ENCODE data around the gene UVRAG.

The UVRAG gene

DNA sequence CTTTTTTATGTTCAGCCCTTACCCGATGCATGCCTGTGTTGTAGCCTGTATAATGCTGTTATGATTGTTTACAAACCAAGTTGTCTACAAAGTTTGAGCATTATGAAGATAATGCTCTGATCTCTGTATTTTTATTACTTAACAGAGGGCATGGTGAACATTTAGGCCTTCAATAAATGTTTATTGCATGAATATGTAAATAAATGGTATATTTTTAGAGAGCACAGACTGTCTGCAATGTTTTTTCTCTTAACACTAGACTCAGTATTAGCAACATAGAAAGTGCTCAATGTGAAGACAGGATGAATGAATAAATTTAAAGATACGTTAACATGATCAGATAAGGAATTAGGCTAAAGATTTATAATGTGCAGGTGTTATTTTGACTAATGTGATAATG lies 130.9 kb downstream of the UVRAG start:
- H2AFZ ChIP-seq (ENCODE audit: low read length), result no peak overlapping the region
- no peak overlapping the region for H3K4me3 ChIP-seq (ENCODE audit: low read depth, low read length, poor library complexity, severe bottlenecking)
- no peaks in the 10 kb centered on the region for H4K20me1 ChIP-seq (ENCODE audit: insufficient read depth, low read length)
- H3F3A ChIP-seq (ENCODE audit: insufficient read depth, low read length), result no peaks in the 10 kb centered on the region
- H3K9me3 ChIP-seq (ENCODE audit: low read length), result no peaks in the 10 kb centered on the region
- no peaks in the 10 kb centered on the region for H3K9me2 ChIP-seq (ENCODE audit: low read depth, low read length)
- H3K4me1 ChIP-seq (ENCODE audit: insufficient read depth, low read length, severe bottlenecking), result peaks cover 19% of the 10 kb centered on the region
- no peak overlapping the region for H3K9ac ChIP-seq (ENCODE audit: low read length)
- no peak overlapping the region for H3K4me2 ChIP-seq (ENCODE audit: low read length)
- H3K27ac ChIP-seq (ENCODE audit: low read depth, low read length, poor library complexity, severe bottlenecking), result no peak overlapping the region
- TF ChIP-seq, protein P1, sequence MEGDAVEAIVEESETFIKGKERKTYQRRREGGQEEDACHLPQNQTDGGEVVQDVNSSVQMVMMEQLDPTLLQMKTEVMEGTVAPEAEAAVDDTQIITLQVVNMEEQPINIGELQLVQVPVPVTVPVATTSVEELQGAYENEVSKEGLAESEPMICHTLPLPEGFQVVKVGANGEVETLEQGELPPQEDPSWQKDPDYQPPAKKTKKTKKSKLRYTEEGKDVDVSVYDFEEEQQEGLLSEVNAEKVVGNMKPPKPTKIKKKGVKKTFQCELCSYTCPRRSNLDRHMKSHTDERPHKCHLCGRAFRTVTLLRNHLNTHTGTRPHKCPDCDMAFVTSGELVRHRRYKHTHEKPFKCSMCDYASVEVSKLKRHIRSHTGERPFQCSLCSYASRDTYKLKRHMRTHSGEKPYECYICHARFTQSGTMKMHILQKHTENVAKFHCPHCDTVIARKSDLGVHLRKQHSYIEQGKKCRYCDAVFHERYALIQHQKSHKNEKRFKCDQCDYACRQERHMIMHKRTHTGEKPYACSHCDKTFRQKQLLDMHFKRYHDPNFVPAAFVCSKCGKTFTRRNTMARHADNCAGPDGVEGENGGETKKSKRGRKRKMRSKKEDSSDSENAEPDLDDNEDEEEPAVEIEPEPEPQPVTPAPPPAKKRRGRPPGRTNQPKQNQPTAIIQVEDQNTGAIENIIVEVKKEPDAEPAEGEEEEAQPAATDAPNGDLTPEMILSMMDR (IDR thresholded peaks at IDR 0.05; ENCODE audit: low read length), result no peak
- no peak for TF ChIP-seq EZH2 (IDR thresholded peaks at IDR 0.05; ENCODE audit: borderline replicate concordance, low read length)
- no peaks in the 10 kb centered on the region; the same call in 1 of the 2 replicates for H3K36me3 ChIP-seq (ENCODE audit: insufficient read depth, low read length)
- H3K79me2 ChIP-seq (ENCODE audit: insufficient read depth, low read length), result 0 out of 2 replicates have a peak, but pooled peaks cover 14% of the 10 kb centered on the region
- H3K27me3 ChIP-seq (ENCODE audit: insufficient read depth, low read length), result no peaks in the 10 kb centered on the region

DNA sequence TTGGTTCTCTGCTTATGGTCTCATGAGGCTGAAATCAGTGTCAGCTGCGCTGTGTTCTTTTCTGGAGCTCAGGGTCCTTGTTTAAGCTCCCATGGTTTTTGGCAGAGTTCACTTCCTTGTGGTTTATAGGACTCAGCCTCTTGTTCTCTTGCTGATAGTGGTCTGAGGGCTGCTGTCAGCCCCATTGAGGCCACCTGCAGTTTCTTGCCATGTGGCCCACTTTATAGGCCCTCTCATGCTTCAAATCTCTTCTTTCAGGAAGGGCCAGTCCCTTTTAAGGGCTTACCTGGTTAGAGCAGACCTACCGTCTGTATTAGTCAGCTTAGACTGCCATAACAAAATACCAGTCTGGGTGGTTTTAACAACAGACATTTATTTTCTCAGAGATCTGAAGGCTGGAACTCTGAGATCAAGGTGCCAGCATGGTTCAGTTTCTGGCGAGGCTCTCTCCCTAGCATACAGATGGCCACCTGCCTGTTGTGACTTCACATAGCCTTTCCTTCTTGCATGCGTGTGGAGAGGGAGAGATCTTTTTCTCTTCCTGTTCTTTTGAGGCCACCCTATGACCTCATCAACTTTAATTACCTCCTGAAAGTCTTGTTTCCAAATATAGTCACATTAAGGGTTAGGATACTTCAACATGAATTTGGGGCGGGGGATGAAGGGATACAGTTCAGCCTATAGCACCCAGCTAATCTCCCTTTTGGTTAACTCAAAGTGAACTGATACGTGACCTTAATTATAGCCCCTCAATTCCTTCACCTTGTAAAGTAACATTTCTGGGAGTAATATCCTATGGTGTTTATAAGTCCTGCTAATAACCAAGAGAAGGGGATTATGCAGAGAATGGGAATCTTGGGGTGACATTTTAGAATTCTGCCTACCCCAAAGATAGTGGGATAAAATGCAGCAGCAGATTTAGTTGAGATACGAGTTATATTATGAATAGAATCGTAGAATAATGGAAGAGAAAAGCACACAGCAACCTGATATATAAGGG lies 131.8 kb downstream of the UVRAG start:
- H3K27ac ChIP-seq (ENCODE audit: low read depth, low read length, poor library complexity, severe bottlenecking), result peak overlapping the region; percentile 23
- H3K79me2 ChIP-seq (ENCODE audit: insufficient read depth, low read length), result 0 out of 2 replicates have a peak, but pooled peaks cover 14% of the 10 kb centered on the region
- H3K9me2 ChIP-seq (ENCODE audit: low read depth, low read length), result no peaks in the 10 kb centered on the region
- no peak overlapping the region for H3K4me3 ChIP-seq (ENCODE audit: low read depth, low read length, poor library complexity, severe bottlenecking)
- no peak overlapping the region for H3K4me2 ChIP-seq (ENCODE audit: low read length)
- H3K4me1 ChIP-seq (ENCODE audit: insufficient read depth, low read length, severe bottlenecking), result peaks cover 19% of the 10 kb centered on the region
- no peak overlapping the region for H3K9ac ChIP-seq (ENCODE audit: low read length)
- TF ChIP-seq EZH2 (IDR thresholded peaks at IDR 0.05; ENCODE audit: borderline replicate concordance, low read length), result no peak
- TF ChIP-seq, protein P1 (IDR thresholded peaks at IDR 0.05; ENCODE audit: low read length), result no peak
- H3K36me3 ChIP-seq (ENCODE audit: insufficient read depth, low read length), result no peaks in the 10 kb centered on the region; the same call in 1 of the 2 replicates
- H4K20me1 ChIP-seq (ENCODE audit: insufficient read depth, low read length), result no peaks in the 10 kb centered on the region
- H3F3A ChIP-seq (ENCODE audit: insufficient read depth, low read length), result no peaks in the 10 kb centered on the region
- H2AFZ ChIP-seq (ENCODE audit: low read length), result no peak overlapping the region
- no peaks in the 10 kb centered on the region for H3K27me3 ChIP-seq (ENCODE audit: insufficient read depth, low read length)
- no peaks in the 10 kb centered on the region for H3K9me3 ChIP-seq (ENCODE audit: low read length)

DNA sequence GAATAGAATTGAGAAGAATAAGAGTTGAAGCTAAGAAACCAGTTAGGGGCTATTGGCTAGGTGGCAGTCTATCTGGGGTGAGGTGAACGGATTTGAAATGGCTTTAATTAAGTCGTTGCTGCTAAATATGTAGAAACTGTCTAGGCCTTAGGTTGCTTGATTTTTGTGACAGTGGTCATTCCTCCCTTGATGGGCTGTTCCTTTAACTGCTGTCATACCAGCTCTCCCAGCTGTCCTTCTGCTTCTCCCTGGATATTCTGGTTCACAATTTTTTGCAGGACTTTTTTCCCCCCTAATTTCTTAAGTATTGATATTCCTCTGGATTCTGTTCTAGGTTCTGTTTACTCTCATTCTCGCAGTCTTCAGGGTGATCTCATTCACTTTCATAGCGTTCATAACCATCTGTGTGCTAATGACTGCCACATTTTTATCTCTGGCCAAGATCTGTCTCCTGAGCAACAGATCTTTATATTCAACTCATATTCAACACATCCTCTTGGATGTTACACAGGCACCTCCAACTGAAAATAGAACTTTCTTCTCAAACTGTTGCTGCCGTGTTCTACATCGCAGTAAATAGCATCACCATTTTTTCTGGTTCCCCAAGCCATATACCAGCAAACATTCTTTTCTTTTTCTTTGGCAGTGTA lies 134.1 kb downstream of the UVRAG start:
- Histone ChIP-seq H3K79me2 (ENCODE audit: insufficient read depth, low read length) (0 out of 2 replicates have a peak, but pooled peaks cover 13% of the 10 kb centered on the region), H4K20me1 (ENCODE audit: insufficient read depth, low read length) (no peaks in the 10 kb centered on the region)
- TF ChIP-seq EZH2 (IDR thresholded peaks at IDR 0.05; ENCODE audit: borderline replicate concordance, low read length), result no peak
- TF ChIP-seq, protein P1 (IDR thresholded peaks at IDR 0.05; ENCODE audit: low read length), result no peak

More for the DNA sequence above, 134.1 kb downstream of the UVRAG start:
- H3K9me3 ChIP-seq (ENCODE audit: low read length), result no peaks in the 10 kb centered on the region
- H2AFZ ChIP-seq (ENCODE audit: low read length), result no peak overlapping the region
- H3K36me3 ChIP-seq (ENCODE audit: insufficient read depth, low read length), result peaks cover 7% of the 10 kb centered on the region; the same call in 1 of the 2 replicates
- no peak overlapping the region for H3K27ac ChIP-seq (ENCODE audit: low read depth, low read length, poor library complexity, severe bottlenecking)
- H3K9me2 ChIP-seq (ENCODE audit: low read depth, low read length), result no peaks in the 10 kb centered on the region
- peaks cover 19% of the 10 kb centered on the region for H3K4me1 ChIP-seq (ENCODE audit: insufficient read depth, low read length, severe bottlenecking)
- H3K27me3 ChIP-seq (ENCODE audit: insufficient read depth, low read length), result no peaks in the 10 kb centered on the region
- H3K4me2 ChIP-seq (ENCODE audit: low read length), result no peak overlapping the region
- no peak overlapping the region for H3K9ac ChIP-seq (ENCODE audit: low read length)
- H3K4me3 ChIP-seq (ENCODE audit: low read depth, low read length, poor library complexity, severe bottlenecking), result no peak overlapping the region
- H3F3A ChIP-seq (ENCODE audit: insufficient read depth, low read length), result no peaks in the 10 kb centered on the region

Data from OCI-LY1 (cell line).